ENCODE measurements around the gene MAP7D2.

The MAP7D2 gene

DNA sequence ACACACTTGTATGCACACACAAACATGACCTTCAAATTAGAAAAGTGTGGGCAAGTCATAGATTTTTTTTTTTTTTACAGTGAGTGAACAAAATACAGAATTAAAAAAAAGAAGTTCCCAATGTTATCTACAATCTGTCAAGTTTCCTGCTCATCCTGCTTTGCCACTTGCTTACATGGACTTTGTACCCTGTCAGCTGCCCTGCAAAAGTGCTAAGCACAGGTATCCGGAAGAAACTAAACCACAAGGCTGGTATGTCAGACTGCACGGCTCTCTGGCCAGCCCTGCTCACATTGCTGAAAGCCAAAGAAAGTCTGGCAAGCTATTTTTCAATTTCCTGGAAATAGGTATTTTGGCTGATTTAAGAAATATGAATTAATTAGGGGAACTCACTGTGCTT lies 87.0 kb downstream of the MAP7D2 start:
- H3K9me3 ChIP-seq (ENCODE audit: severe bottlenecking), result no peaks in the 10 kb centered on the region
- H3K36me3 ChIP-seq, result no peaks in the 10 kb centered on the region
- TF ChIP-seq, protein P1, sequence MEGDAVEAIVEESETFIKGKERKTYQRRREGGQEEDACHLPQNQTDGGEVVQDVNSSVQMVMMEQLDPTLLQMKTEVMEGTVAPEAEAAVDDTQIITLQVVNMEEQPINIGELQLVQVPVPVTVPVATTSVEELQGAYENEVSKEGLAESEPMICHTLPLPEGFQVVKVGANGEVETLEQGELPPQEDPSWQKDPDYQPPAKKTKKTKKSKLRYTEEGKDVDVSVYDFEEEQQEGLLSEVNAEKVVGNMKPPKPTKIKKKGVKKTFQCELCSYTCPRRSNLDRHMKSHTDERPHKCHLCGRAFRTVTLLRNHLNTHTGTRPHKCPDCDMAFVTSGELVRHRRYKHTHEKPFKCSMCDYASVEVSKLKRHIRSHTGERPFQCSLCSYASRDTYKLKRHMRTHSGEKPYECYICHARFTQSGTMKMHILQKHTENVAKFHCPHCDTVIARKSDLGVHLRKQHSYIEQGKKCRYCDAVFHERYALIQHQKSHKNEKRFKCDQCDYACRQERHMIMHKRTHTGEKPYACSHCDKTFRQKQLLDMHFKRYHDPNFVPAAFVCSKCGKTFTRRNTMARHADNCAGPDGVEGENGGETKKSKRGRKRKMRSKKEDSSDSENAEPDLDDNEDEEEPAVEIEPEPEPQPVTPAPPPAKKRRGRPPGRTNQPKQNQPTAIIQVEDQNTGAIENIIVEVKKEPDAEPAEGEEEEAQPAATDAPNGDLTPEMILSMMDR (IDR thresholded peaks at IDR 0.05; ENCODE audit: low read depth, low read length), result no peak
- peaks cover 13% of the 10 kb centered on the region for H3K27me3 ChIP-seq (ENCODE audit: insufficient read depth, low read depth, severe bottlenecking)
- no peak overlapping the region for H3K4me3 ChIP-seq (ENCODE audit: low read depth, low read length)
- DNase-seq, result no peak
- H3K27ac ChIP-seq, result no peak overlapping the region

DNA sequence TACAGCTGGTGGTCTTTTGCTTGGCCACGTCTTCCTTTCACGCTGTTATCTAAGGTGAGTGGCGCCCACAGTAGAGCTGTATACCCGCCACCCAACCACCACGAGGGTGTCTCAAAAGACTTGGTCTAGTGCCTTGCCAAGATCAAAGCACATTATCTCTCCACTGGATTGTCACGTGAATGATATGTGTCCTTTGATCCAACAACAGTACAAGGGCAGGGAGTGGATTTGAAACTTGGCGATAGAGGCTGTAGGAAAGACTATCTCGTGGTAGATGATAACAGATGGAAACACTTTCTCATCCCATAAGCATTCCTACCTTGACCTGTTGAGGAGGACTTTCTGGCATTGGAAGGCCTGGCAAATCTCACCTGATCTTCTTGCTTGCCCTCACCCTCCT lies 88.1 kb downstream of the MAP7D2 start:
- peaks cover 13% of the 10 kb centered on the region for H3K27me3 ChIP-seq (ENCODE audit: insufficient read depth, low read depth, severe bottlenecking)

DNA sequence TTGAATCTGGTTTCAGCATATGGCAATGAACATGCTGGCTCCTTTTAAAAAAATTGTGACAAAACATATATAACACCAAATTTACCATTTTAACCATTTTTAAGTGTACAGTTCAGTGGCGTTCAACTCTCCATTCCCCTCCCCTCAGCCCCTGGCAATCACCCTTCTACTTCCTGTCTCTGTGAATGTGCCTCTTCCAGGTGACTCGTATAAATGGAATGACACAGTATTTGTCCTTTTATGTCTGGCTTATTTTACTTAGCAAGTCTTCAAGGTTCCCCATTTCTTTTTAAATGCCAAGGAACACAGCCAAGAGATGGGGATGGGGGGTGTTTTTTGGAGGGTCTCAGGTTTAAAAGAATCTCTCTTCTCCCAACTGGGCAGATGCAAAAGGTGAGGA lies 90.4 kb downstream of the MAP7D2 start:
- no peak overlapping the region for H3K27ac ChIP-seq
- no peak overlapping the region for H3K4me3 ChIP-seq (ENCODE audit: low read depth, low read length)
- H3K27me3 ChIP-seq (ENCODE audit: insufficient read depth, low read depth, severe bottlenecking), result peaks cover 20% of the 10 kb centered on the region
- no peaks in the 10 kb centered on the region for H3K36me3 ChIP-seq
- TF ChIP-seq, protein P1 (IDR thresholded peaks at IDR 0.05; ENCODE audit: low read depth, low read length), result no peak
- no peaks in the 10 kb centered on the region for H3K9me3 ChIP-seq (ENCODE audit: severe bottlenecking)
- DNase-seq, result no peak

More for the DNA sequence above, 88.1 kb downstream of the MAP7D2 start:
- H3K36me3 ChIP-seq, result no peaks in the 10 kb centered on the region
- TF ChIP-seq, protein P1 (IDR thresholded peaks at IDR 0.05; ENCODE audit: low read depth, low read length), result no peak
- H3K9me3 ChIP-seq (ENCODE audit: severe bottlenecking), result no peaks in the 10 kb centered on the region
- no peak for DNase-seq
- H3K27ac ChIP-seq, result no peak overlapping the region
- no peak overlapping the region for H3K4me3 ChIP-seq (ENCODE audit: low read depth, low read length)

DNA sequence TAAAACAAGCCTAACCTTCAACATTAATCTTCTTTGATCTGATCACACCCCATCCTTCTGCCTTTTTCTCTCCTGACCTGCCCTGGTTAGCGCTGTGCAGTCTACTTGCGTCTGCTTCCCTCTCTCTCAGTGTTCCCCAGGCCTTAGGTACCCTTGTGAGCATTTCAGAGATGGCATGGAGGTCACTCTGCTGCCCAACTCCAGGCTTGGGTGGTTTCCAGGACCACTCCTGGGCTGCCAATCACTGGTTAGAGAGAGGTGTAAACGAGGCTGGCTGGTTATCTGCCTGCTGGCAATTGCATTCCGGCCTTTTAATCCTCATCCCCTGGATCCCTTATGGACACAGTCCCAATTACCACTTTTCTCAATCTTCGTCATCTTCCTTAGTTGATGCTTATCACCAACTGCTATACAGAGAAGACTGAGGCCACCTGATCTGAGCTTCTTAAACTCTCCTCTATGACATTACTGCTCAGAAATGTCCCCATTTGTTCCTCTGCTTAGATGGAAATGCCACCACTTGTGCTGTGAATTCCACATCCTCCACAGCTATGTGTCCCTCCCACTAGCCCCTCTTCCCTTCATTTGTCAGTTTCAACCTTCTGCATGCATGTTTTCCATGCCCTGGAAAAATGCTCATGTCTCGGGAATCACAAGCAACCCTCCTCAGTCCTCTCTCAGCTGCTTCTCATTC lies 96.9 kb downstream of the MAP7D2 start:
- H3K4me3 ChIP-seq (ENCODE audit: low read depth, low read length), result no peak overlapping the region
- H3K36me3 ChIP-seq, result no peaks in the 10 kb centered on the region
- no peak overlapping the region for H3K27ac ChIP-seq
- no peak for DNase-seq
- H3K27me3 ChIP-seq (ENCODE audit: insufficient read depth, low read depth, severe bottlenecking), result peaks cover 16% of the 10 kb centered on the region
- H3K9me3 ChIP-seq (ENCODE audit: severe bottlenecking), result no peaks in the 10 kb centered on the region
- TF ChIP-seq, protein P1 (IDR thresholded peaks at IDR 0.05; ENCODE audit: low read depth, low read length), result no peak

DNA sequence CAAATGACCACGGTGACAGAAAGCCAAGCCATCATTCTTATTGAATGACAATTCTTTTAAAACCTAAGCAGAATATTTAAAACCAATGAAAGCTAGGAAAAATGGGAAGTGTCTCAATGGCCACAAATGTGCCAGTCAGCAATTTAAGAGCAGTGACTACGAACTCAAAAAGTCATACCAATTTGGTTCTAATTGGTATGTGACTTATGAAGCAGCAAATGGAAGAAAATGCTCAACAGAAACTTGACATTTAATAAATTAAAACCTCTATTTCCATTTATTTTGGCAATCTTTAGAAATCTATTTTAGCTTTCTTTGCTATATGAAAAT lies 100.1 kb downstream of the MAP7D2 start:
- H3K27ac ChIP-seq, result no peak overlapping the region
- H3K9me3 ChIP-seq (ENCODE audit: severe bottlenecking), result no peaks in the 10 kb centered on the region
- no peaks in the 10 kb centered on the region for H3K36me3 ChIP-seq
- H3K27me3 ChIP-seq (ENCODE audit: insufficient read depth, low read depth, severe bottlenecking), result peaks cover 9% of the 10 kb centered on the region
- TF ChIP-seq, protein P1 (IDR thresholded peaks at IDR 0.05; ENCODE audit: low read depth, low read length), result no peak
- no peak for DNase-seq
- no peak overlapping the region for H3K4me3 ChIP-seq (ENCODE audit: low read depth, low read length)

Measured in WERI-Rb-1 (cell line).